Measurements from ENCODE around the gene CHURC1. TPM values are rescaled to one million over a fixed set of nuclear protein-coding genes. Genes with fewer than 3 reads are reported as not detected.
A peak's percentile ranks its signal among the peaks of the same experiment; 100 is the strongest.

The CHURC1 gene
- total RNA-seq, 2 donors from 2014 or later: 69.5 to 78.3 TPM

DNA sequence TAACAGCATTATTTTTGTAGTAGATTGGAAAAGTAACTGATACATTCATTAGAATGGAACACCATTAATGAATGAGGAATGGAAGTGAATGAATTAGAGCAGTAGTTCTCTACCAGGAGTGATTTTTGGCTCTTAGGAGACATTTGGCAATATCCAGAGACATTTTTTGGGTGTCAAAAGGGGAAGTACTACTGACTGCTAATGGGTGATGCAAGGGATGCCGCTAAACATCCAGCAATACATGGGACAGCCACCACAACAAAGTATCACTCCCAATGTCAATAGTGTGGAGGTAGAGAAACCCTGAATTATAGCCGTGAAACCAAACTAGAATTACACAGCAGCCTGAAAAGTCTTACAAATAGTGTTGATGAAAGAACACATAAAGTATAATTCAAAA lies 1.5 kb downstream of the CHURC1 start:
- no peak for ATAC-seq
- H3K4me1 Mint-ChIP-seq: peaks cover 49% of the 10 kb centered on the region

DNA sequence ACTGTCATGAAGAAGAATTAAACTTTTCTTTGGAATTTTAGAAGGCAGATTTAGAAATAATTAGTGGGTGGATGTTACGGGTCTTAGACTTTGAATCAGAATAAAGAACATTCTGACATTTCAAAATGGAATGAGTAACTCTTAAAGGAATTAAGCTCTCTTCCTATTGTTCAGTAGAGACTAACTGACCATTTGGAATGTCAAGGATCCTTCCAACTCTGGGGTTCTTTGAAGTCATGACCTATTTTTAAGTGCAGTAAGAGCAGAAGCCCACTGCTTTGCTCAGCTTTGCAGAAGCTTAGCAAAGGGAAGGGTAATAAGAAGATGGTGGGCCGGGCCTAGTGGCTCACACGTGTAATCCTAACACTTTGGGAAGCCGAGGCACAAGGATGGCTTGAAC lies 4.0 kb downstream of the CHURC1 start:
- H3K27ac Mint-ChIP-seq: peak overlapping the region; percentile 98
- peak overlapping the region; percentile 19 for H3K4me3 Mint-ChIP-seq
- H3K4me1 Mint-ChIP-seq: peaks cover 57% of the 10 kb centered on the region
- H3K9me3 ChIP-seq (ENCODE audit: control insufficient read depth, low read length, poor library complexity, severe bottlenecking): no peaks in the 10 kb centered on the region
- peaks cover 7% of the 10 kb centered on the region for H3K36me3 Mint-ChIP-seq (ENCODE audit: low read depth)
- H3K27me3 Mint-ChIP-seq: no peaks in the 10 kb centered on the region
- DNase-seq: no peak
- ATAC-seq: no peak

More for the DNA sequence above, 1.5 kb downstream of the CHURC1 start:
- no peaks in the 10 kb centered on the region for H3K9me3 ChIP-seq (ENCODE audit: control insufficient read depth, low read length, poor library complexity, severe bottlenecking)
- peak overlapping the region; percentile 94 for H3K4me3 Mint-ChIP-seq
- H3K27ac Mint-ChIP-seq: peak overlapping the region; percentile 98
- DNase-seq: no peak
- H3K27me3 Mint-ChIP-seq: no peaks in the 10 kb centered on the region
- peaks cover 4% of the 10 kb centered on the region for H3K36me3 Mint-ChIP-seq (ENCODE audit: low read depth)

DNA sequence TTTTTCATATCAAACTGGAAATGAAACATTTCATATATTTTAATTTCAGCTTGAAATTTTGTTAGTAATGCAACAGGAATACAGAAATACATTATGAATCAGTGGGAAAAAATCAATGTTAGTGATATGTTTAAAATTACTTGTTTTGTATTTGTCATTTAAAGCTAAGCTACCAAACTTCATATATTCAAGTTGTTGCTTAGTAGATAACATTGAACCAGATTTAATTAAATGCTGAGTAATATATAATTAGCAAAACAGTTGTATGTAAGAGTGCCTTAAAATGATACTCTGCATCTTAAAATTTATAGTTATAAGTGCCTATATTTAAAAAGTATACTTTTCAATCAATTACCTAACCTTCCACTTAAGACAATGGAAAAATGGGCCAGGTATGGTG lies 5.0 kb downstream of the CHURC1 start:
- H3K36me3 Mint-ChIP-seq (ENCODE audit: low read depth): peaks cover 7% of the 10 kb centered on the region
- H3K4me1 Mint-ChIP-seq: peaks cover 57% of the 10 kb centered on the region
- DNase-seq (no peak), ATAC-seq (no peak)
- H3K4me3 Mint-ChIP-seq: no peak overlapping the region
- H3K27me3 Mint-ChIP-seq: no peaks in the 10 kb centered on the region
- H3K9me3 ChIP-seq (ENCODE audit: control insufficient read depth, low read length, poor library complexity, severe bottlenecking): no peaks in the 10 kb centered on the region
- peak overlapping the region; percentile 98 for H3K27ac Mint-ChIP-seq

DNA sequence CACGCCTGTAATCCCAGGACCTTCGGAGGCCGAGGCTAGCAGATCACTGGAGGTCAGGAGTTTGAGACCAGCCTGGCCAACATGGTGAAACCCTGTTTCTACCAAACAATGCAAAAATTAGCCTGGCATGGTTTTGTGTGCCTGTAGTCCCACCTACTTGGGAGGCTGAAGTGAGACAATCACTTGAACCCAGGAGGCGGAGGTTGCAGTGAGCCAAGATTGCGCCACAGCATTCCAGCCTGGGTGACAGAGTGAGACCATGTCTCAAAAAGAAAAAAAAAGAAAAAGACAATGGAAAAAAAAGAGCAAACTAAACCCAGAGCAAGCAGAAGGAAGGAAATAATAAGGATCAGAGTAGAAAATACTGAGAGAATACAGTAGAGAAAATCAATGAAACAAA lies 5.4 kb downstream of the CHURC1 start:
- H3K4me1 Mint-ChIP-seq: peaks cover 57% of the 10 kb centered on the region
- H3K27me3 Mint-ChIP-seq: no peaks in the 10 kb centered on the region
- no peaks in the 10 kb centered on the region for H3K9me3 ChIP-seq (ENCODE audit: control insufficient read depth, low read length, poor library complexity, severe bottlenecking)
- H3K36me3 Mint-ChIP-seq (ENCODE audit: low read depth): peaks cover 7% of the 10 kb centered on the region
- no peak overlapping the region for H3K4me3 Mint-ChIP-seq
- no peak for ATAC-seq
- DNase-seq: no peak
- peak overlapping the region; percentile 41 for H3K27ac Mint-ChIP-seq

DNA sequence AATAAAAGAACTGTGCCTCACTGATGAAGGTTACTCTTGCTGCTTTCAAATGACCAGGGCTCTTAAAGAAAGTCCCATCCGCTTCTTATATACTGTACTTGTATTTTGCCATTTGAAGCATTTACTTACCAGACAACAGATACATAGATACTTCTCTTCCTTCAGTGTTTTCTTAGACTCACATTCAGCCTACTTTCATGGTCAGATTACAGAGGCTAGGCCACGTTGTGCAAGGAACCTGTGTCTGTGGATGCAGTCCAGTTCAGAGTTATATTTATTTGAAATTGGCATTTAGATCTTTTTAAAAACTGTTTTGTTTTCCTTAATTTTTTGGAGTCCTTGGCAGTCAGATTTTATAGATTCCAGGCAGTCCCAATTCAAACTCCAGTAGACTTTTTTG lies 6.2 kb downstream of the CHURC1 start:
- H3K27me3 Mint-ChIP-seq: no peaks in the 10 kb centered on the region
- H3K27ac Mint-ChIP-seq: peak overlapping the region; percentile 83
- no peaks in the 10 kb centered on the region for H3K9me3 ChIP-seq (ENCODE audit: control insufficient read depth, low read length, poor library complexity, severe bottlenecking)
- peaks cover 7% of the 10 kb centered on the region for H3K36me3 Mint-ChIP-seq (ENCODE audit: low read depth)
- peak overlapping the region; percentile 10 for H3K4me3 Mint-ChIP-seq
- no peak for DNase-seq
- ATAC-seq: no peak
- H3K4me1 Mint-ChIP-seq: peaks cover 53% of the 10 kb centered on the region

DNA sequence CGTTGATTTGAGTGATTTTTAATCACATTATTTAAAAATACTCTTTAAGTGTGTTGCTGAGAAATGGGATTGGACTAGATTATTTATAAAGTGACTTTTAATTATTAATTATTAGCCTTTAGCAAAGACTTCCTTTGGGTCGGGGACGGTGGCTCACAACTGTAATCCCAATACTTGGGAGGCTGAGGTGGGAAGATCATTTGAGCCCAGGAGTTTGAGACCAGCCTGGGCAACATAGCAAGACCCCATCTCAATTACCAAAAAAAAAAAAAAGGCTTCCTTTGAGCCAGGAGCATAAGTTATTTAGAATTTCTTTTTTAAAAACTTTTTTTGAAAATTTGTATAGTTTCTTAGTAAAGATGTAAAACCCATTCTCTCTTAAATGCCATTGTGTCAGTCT lies 8.8 kb downstream of the CHURC1 start:
- H3K4me1 Mint-ChIP-seq: peaks cover 35% of the 10 kb centered on the region

DNA sequence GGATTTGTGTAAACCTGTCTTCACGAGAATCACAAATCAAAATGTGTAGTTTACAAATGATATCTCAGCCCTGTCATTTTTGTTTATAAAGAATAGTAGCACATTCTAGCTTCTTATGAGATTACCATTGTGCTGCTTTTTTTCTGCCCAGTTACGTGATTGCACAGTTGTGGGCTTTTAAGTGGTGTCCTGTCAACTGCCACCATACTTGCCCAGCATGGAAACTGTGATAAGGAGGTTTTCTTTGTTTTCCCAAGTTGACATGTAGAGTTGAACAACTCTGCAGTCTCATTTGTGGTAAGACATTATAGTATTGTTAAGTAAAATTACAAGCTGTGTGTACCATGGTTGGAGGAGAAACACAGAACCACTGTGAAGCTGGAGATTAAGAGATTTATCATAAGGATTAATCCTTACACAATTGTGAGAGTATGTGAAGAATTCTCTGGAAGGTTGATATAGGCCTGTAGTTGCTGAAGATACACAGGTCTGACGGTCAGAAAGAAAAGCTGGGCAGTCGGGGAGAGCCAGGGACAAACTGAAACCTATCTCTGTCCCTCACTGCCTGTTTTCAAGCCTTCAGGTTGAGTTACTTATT lies 12.2 kb downstream of the CHURC1 start:
- H3K27me3 Mint-ChIP-seq: no peaks in the 10 kb centered on the region
- H3K4me3 Mint-ChIP-seq: no peak overlapping the region
- no peak overlapping the region for H3K27ac Mint-ChIP-seq
- H3K4me1 Mint-ChIP-seq: peaks cover 29% of the 10 kb centered on the region
- ATAC-seq (no peak), DNase-seq (no peak)
- H3K36me3 Mint-ChIP-seq (ENCODE audit: low read depth): peaks cover 3% of the 10 kb centered on the region
- H3K9me3 ChIP-seq (ENCODE audit: control insufficient read depth, low read length, poor library complexity, severe bottlenecking): no peaks in the 10 kb centered on the region

More for the DNA sequence above, 8.8 kb downstream of the CHURC1 start:
- DNase-seq (no peak), ATAC-seq (no peak)
- H3K9me3 ChIP-seq (ENCODE audit: control insufficient read depth, low read length, poor library complexity, severe bottlenecking): no peaks in the 10 kb centered on the region
- Mint-ChIP-seq H3K36me3 (ENCODE audit: low read depth) (peaks cover 3% of the 10 kb centered on the region), H3K27ac (peak overlapping the region; percentile 63), H3K4me3 (no peak overlapping the region), H3K27me3 (no peaks in the 10 kb centered on the region)

DNA sequence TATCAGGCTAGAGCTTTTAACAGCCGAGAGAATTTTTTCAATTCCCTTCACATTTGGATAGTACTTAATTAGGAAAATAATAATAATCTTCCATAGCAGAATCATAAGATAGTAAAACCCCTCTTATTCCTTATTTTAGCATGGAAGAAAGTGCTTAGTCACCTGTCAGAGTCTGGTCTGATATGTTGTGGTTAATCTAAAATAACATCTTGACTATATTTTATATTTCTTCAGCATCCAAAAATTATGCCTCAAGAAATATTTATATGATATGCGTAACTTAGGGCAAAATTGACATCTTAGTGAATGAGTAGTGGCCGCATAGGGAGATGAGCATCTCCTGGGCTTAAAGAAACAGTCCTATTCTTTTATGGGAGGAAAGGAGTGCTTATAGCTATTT lies 12.8 kb downstream of the CHURC1 start:
- no peak for ATAC-seq
- no peaks in the 10 kb centered on the region for H3K36me3 Mint-ChIP-seq (ENCODE audit: low read depth)
- no peaks in the 10 kb centered on the region for H3K9me3 ChIP-seq (ENCODE audit: control insufficient read depth, low read length, poor library complexity, severe bottlenecking)
- H3K27ac Mint-ChIP-seq: no peak overlapping the region
- no peak overlapping the region for H3K4me3 Mint-ChIP-seq
- H3K27me3 Mint-ChIP-seq: no peaks in the 10 kb centered on the region
- peaks cover 24% of the 10 kb centered on the region for H3K4me1 Mint-ChIP-seq
- DNase-seq: no peak

DNA sequence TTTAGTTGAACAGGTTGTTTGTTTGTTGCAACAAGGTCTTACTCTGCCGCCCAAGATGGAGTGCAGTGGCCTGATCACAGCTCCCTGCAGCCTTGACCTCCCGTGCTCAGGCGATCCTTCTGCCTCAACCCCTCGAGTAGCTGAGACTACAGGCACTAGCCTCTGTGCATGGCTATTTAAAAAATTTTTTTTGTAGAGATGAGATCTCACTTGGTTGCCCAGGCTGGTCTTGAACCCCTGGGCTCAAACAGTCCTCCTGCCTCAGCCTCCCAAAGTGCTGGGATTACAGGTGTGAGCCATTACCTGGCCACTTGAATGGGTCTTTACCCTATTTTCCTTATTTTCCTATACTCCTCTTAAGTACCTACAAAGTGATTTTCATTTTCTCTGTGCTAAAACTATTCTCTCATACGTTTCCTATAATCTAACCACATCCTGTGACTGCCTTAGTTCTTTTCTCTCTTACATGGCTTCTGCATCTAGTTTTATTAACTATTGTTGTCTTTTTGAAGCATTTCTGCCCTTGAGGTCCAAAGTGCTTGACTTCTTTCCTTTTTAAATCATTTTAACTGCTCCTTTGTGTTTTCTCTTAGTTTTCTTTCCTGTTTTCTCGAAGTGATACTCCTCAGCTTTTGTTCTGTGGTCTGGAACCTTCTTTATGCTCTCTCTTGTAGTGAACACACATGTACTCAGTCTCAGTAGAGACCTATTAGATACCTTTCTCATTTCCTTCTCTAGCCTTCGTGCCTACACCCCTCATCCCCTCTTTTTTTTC lies 14.2 kb downstream of the CHURC1 start:
- Mint-ChIP-seq H3K4me1 (peaks cover 21% of the 10 kb centered on the region), H3K27ac (no peak overlapping the region), H3K4me3 (no peak overlapping the region), H3K27me3 (no peaks in the 10 kb centered on the region), H3K36me3 (ENCODE audit: low read depth) (no peaks in the 10 kb centered on the region)
- H3K9me3 ChIP-seq (ENCODE audit: control insufficient read depth, low read length, poor library complexity, severe bottlenecking): no peaks in the 10 kb centered on the region
- ATAC-seq (peak; percentile 87), DNase-seq (no peak)

DNA sequence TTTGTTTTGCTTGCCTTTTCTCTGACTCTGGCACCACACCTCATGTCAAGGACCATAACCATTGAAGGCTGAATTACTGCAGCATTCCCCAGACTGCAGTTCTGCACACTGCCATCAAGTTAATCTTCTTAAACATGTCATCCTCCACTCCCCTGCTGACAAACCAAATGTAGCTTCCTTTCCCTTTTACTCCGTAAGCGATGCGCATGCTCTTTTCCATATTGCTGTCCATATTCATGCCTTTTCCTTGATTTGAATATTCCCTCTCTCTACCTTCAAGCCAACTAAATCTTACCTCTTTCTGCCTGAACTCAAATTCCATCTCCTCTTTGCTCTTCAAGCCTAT lies 14.7 kb downstream of the CHURC1 start:
- H3K27me3 Mint-ChIP-seq: no peaks in the 10 kb centered on the region
- no peak overlapping the region for H3K27ac Mint-ChIP-seq
- H3K36me3 Mint-ChIP-seq (ENCODE audit: low read depth): no peaks in the 10 kb centered on the region
- H3K4me3 Mint-ChIP-seq: no peak overlapping the region
- DNase-seq (no peak), ATAC-seq (peak; percentile 58)
- no peaks in the 10 kb centered on the region for H3K9me3 ChIP-seq (ENCODE audit: control insufficient read depth, low read length, poor library complexity, severe bottlenecking)
- H3K4me1 Mint-ChIP-seq: peaks cover 16% of the 10 kb centered on the region

DNA sequence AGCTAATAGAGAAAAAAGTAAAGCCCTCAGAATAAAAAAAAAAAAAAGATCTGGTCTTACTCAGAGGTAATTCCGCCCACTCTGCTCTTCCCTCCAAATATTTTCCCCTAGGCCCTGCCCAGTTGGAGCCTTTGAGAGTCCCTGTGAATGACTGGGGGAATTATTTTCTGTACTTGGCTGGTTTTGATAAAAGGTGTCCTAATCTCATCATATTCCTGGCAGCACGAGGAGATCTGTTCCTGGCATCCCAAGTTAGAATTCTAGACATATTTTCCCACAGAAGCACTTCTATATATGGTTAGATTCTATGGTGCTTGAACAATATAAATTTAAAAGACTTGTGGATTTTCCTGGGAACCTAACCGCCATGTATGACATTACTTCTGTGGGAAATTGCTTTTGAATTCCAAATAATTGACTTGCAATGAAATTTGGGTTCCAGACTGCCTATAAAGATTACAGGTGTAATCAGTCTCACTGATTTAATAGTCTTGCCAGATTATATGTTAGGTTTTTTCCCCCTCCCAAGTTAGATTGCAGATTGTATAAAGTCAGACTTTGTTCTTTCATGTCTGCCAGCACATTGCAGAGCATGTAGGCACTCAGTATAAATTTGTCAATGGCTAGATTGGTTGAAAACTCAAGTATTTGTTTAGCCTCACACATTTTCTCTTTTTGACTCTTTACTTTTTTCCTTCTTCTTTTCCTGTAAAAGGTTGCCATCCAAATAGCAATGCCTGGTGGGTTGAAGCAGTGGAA lies 16.0 kb downstream of the CHURC1 start:
- Mint-ChIP-seq H3K36me3 (ENCODE audit: low read depth) (peaks cover 3% of the 10 kb centered on the region), H3K27me3 (no peaks in the 10 kb centered on the region), H3K27ac (no peak overlapping the region), H3K4me3 (no peak overlapping the region), H3K4me1 (peaks cover 18% of the 10 kb centered on the region)
- H3K9me3 ChIP-seq (ENCODE audit: control insufficient read depth, low read length, poor library complexity, severe bottlenecking): no peaks in the 10 kb centered on the region
- ATAC-seq: no peak
- DNase-seq: no peak

DNA sequence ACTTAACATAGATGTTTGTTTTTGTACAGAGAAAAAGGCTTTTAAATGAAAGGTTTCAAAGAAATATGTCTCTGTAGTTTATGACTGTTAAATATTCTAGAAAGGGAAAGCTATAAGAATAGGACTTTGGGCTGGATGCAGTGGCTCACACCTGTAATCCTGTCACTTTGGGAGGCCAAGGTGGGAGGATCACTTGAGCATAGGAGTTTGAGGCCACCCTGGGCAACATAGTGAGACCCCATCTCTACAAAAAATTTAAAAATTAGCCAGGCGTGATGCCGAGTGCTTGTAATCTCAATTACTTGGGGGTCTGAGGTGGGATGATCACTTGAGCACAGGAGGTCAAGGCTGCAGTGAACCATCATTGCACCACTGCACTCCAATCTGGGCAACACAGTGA lies 16.9 kb downstream of the CHURC1 start:
- DNase-seq (no peak), ATAC-seq (no peak)
- Mint-ChIP-seq H3K36me3 (ENCODE audit: low read depth) (peaks cover 3% of the 10 kb centered on the region), H3K27me3 (no peaks in the 10 kb centered on the region), H3K4me3 (no peak overlapping the region), H3K4me1 (peaks cover 22% of the 10 kb centered on the region), H3K27ac (no peak overlapping the region)
- no peaks in the 10 kb centered on the region for H3K9me3 ChIP-seq (ENCODE audit: control insufficient read depth, low read length, poor library complexity, severe bottlenecking)

DNA sequence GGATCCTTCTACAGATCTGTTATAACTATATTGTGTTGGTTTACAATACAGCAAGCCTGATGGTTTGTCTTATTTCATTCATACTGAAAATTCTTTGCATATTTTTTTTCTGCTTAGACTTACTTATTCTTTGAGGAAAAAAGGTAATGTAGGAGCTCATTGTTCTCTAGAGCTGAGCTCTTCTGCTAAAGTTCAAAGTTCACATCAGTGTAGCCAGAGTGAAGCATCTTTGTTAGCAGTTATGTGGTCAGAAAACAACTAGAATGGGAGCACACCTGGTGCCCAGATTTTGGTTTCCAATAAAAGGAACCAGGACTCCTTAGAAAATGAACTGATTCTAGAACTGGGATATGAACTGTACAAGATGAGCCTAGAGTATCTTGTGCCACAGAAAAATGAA lies 18.0 kb downstream of the CHURC1 start:
- peaks cover 3% of the 10 kb centered on the region for H3K36me3 Mint-ChIP-seq (ENCODE audit: low read depth)
- peaks cover 28% of the 10 kb centered on the region for H3K4me1 Mint-ChIP-seq
- H3K27me3 Mint-ChIP-seq: no peaks in the 10 kb centered on the region
- ATAC-seq: no peak
- H3K27ac Mint-ChIP-seq: peak overlapping the region; percentile 12
- no peaks in the 10 kb centered on the region for H3K9me3 ChIP-seq (ENCODE audit: control insufficient read depth, low read length, poor library complexity, severe bottlenecking)
- no peak overlapping the region for H3K4me3 Mint-ChIP-seq
- DNase-seq: no peak
